ENCODE measurements around the gene C2CD3.

The C2CD3 gene

GRCh38 chr11:74170694-74171629 lies at the start of gene C2CD3, which contains the start of gene PPME1:
TSS of gene C2CD3 (minus strand) at chr11:74171002. CDS start at chr11:74170792, 210 bp downstream.
TSS of gene PPME1 (plus strand) at chr11:74171289. CDS start at chr11:74171422, 133 bp downstream.
- DNase-seq: peak; percentile 98 to 100

GRCh38 chr11:74220376-74220775 lies 49.6 kb upstream of the C2CD3 start:
- DNase-seq: no peak

GRCh38 chr11:74212533-74212932 lies 41.7 kb upstream of the C2CD3 start:
- no peak for DNase-seq

- no peak for DNase-seq
These were observed 37.7 kb upstream of the C2CD3 start for GRCh38 chr11:74208507-74208906.

- DNase-seq: no peak
These were observed 35.9 kb upstream of the C2CD3 start for GRCh38 chr11:74206746-74207145.

- DNase-seq: no peak
These were observed 34.4 kb upstream of the C2CD3 start for GRCh38 chr11:74205181-74205580.

- no peak for DNase-seq
These were observed 33.9 kb upstream of the C2CD3 start for GRCh38 chr11:74204701-74205100.

GRCh38 chr11:74203966-74204365 lies 33.2 kb upstream of the C2CD3 start:
- DNase-seq: no peak

GRCh38 chr11:74196781-74197486 lies 26.1 kb upstream of the C2CD3 start:
- DNase-seq: no peak

- no peak for DNase-seq
These were observed 25.0 kb upstream of the C2CD3 start for GRCh38 chr11:74195828-74196227.

- no peak for DNase-seq
These were observed 14.9 kb upstream of the C2CD3 start for GRCh38 chr11:74185695-74186094.

- no peak for DNase-seq
These were observed 14.5 kb upstream of the C2CD3 start for GRCh38 chr11:74185285-74185684.

- no peak for DNase-seq
These were observed 11.8 kb upstream of the C2CD3 start for GRCh38 chr11:74182635-74183034.

- no peak for DNase-seq
These were observed 8.6 kb upstream of the C2CD3 start for GRCh38 chr11:74179234-74180052.

GRCh38 chr11:74175920-74176319 lies 5.1 kb upstream of the C2CD3 start:
- DNase-seq: no peak

GRCh38 chr11:74171997-74172396 lies 1.2 kb upstream of the C2CD3 start:
- no peak for DNase-seq

GRCh38 chr11:74171630-74171968 lies 797 bp upstream of the C2CD3 start:
- no peak for DNase-seq

GRCh38 chr11:74169738-74170458 lies 904 bp downstream of the C2CD3 start:
- DNase-seq: no peak

GRCh38 chr11:74168838-74169237 lies 2.0 kb downstream of the C2CD3 start:
- DNase-seq: no peak

- DNase-seq: no peak
These were observed 7.9 kb downstream of the C2CD3 start for GRCh38 chr11:74162681-74163467.

GRCh38 chr11:74159642-74160041 lies 11.2 kb downstream of the C2CD3 start:
- no peak for DNase-seq

GRCh38 chr11:74157169-74157568 lies 13.6 kb downstream of the C2CD3 start:
- peak; percentile 4 to 8 for DNase-seq

Measured in NCI-H2081 (cell line).